Stomach smooth muscle (tissue), 2 donors: ENCODE measurements around the gene POLR3H.
A peak's percentile ranks its signal among the peaks of the same experiment; 100 is the strongest.
"Not testable (repeated sequence)": the region's sequence is repeated elsewhere in the genome, so short reads cannot be mapped to it uniquely, and the experiment has no call there.

Experiments
- H3K27ac ChIP-seq: one replicate; pipeline ENCODE4 v1.7.0; 2013; ENCODE audit warnings: mild to moderate bottlenecking, low read length, inconsistent platforms
- H3K27me3 ChIP-seq, 2 donors: one replicate each; pipeline ENCODE4 v1.7.0; 2013; ENCODE audit warnings: low read length in 2 of 2; ENCODE audit not compliant: insufficient read depth in 2 of 2, control insufficient read depth in 1 of 2
- H3K36me3 ChIP-seq, 2 donors: one replicate each; pipeline ENCODE4 v1.7.0; 2013; ENCODE audit warnings: low read length in 2 of 2; ENCODE audit not compliant: control insufficient read depth in 2 of 2, insufficient read depth in 2 of 2
- H3K4me1 ChIP-seq: one replicate; pipeline ENCODE4 v1.7.0; 2013; ENCODE audit warnings: low read length; ENCODE audit not compliant: control insufficient read depth, insufficient read depth
- H3K4me3 ChIP-seq, 2 donors: one replicate each; pipeline ENCODE4 v1.7.0; 2013; ENCODE audit warnings: low read length in 2 of 2
- H3K9ac ChIP-seq, 2 donors: one replicate each; pipeline ENCODE4 v1.7.0; 2013; ENCODE audit warnings: low read length in 2 of 2, mild to moderate bottlenecking in 1 of 2
- H3K9me3 ChIP-seq, 2 donors: one replicate each; pipeline ENCODE4 v1.7.0; 2013; ENCODE audit warnings: low read length in 2 of 2; ENCODE audit not compliant: control insufficient read depth in 2 of 2
- donor health status: healthy.
- donor health status: Pancreatic carcinoma.

POLR3H gene

GRCh38 chr22:41578114-41578513 is 33.8 kb upstream of the POLR3H start:
- Histone ChIP-seq H3K4me1 (peaks cover 12% of the 10 kb centered on the region), H3K4me3 (no peak overlapping the region), H3K9me3 (no peaks in the 10 kb centered on the region), H3K27me3 (no peaks in the 10 kb centered on the region), H3K9ac (no peak overlapping the region), H3K36me3 (peaks cover 18 to 27% of the 10 kb centered on the region in 2 donors), H3K27ac (no peak overlapping the region)

GRCh38 chr22:41576877-41577276 is 32.6 kb upstream of the POLR3H start:
- H3K4me1 ChIP-seq: peaks cover 12% of the 10 kb centered on the region
- H3K27me3 ChIP-seq: no peaks in the 10 kb centered on the region
- no peaks in the 10 kb centered on the region for H3K9me3 ChIP-seq
- H3K36me3 ChIP-seq: peaks cover 18% of the 10 kb centered on the region in 2 donors
- H3K27ac ChIP-seq: no peak overlapping the region
- no peak overlapping the region for H3K4me3 ChIP-seq
- no peak overlapping the region for H3K9ac ChIP-seq

- H3K27ac ChIP-seq: no peak overlapping the region
- peaks cover 18% of the 10 kb centered on the region in 2 donors for H3K36me3 ChIP-seq
Measured at GRCh38 chr22:41575533-41575932, 31.3 kb upstream of the POLR3H start.

GRCh38 chr22:41574847-41575381 is 30.6 kb upstream of the POLR3H start:
- H3K36me3 ChIP-seq: peaks cover 14 to 18% of the 10 kb centered on the region in 2 donors
- H3K9ac ChIP-seq: no peak overlapping the region
- H3K9me3 ChIP-seq: no peaks in the 10 kb centered on the region
- peaks cover 12% of the 10 kb centered on the region for H3K4me1 ChIP-seq
- peak overlapping the region in 1 of 2 donors; percentile 3 for H3K4me3 ChIP-seq
- H3K27ac ChIP-seq: no peak overlapping the region
- H3K27me3 ChIP-seq: no peaks in the 10 kb centered on the region

More at GRCh38 chr22:41575533-41575932, 31.3 kb upstream of the POLR3H start:
- H3K9me3 ChIP-seq: no peaks in the 10 kb centered on the region
- H3K9ac ChIP-seq: no peak overlapping the region
- no peak overlapping the region for H3K4me3 ChIP-seq
- H3K4me1 ChIP-seq: peaks cover 12% of the 10 kb centered on the region
- no peaks in the 10 kb centered on the region for H3K27me3 ChIP-seq

GRCh38 chr22:41573677-41574076 is 29.4 kb upstream of the POLR3H start:
- no peaks in the 10 kb centered on the region for H3K9me3 ChIP-seq
- no peak overlapping the region for H3K4me3 ChIP-seq
- no peak overlapping the region for H3K9ac ChIP-seq
- H3K27me3 ChIP-seq: no peaks in the 10 kb centered on the region
- no peak overlapping the region for H3K27ac ChIP-seq
- peaks cover 12% of the 10 kb centered on the region for H3K4me1 ChIP-seq
- H3K36me3 ChIP-seq: peaks cover 8 to 12% of the 10 kb centered on the region in 2 donors

- H3K27me3 ChIP-seq: not testable (repeated sequence)
Measured at GRCh38 chr22:41572305-41572704, 28.0 kb upstream of the POLR3H start.

GRCh38 chr22:41571786-41572185 is 27.5 kb upstream of the POLR3H start:
- Histone ChIP-seq H3K36me3 (peaks cover 0 to 3% of the 10 kb centered on the region in 2 donors), H3K27me3 (no peaks in the 10 kb centered on the region), H3K27ac (no peak overlapping the region), H3K9me3 (no peaks in the 10 kb centered on the region), H3K4me1 (peaks cover 14% of the 10 kb centered on the region), H3K4me3 (no peak overlapping the region), H3K9ac (no peak overlapping the region)

More at GRCh38 chr22:41572305-41572704, 28.0 kb upstream of the POLR3H start:
- not testable (repeated sequence) for H3K9me3 ChIP-seq, H3K9ac ChIP-seq, H3K27ac ChIP-seq, H3K4me3 ChIP-seq, H3K36me3 ChIP-seq
- H3K4me1 ChIP-seq: peaks cover 13% of the 10 kb centered on the region

GRCh38 chr22:41570221-41570620 is 26.0 kb upstream of the POLR3H start:
- no peaks in the 10 kb centered on the region for H3K27me3 ChIP-seq
- H3K4me1 ChIP-seq: peaks cover 10% of the 10 kb centered on the region
- H3K36me3 ChIP-seq: no peaks in the 10 kb centered on the region
- H3K9ac ChIP-seq: no peak overlapping the region
- no peak overlapping the region for H3K27ac ChIP-seq
- no peaks in the 10 kb centered on the region for H3K9me3 ChIP-seq
- H3K4me3 ChIP-seq: no peak overlapping the region

- H3K9ac ChIP-seq: no peak overlapping the region
- H3K4me1 ChIP-seq: peaks cover 3% of the 10 kb centered on the region
- H3K36me3 ChIP-seq: no peaks in the 10 kb centered on the region
- no peak overlapping the region for H3K27ac ChIP-seq
- H3K4me3 ChIP-seq: no peak overlapping the region
- no peaks in the 10 kb centered on the region for H3K27me3 ChIP-seq
- no peaks in the 10 kb centered on the region for H3K9me3 ChIP-seq
Measured at GRCh38 chr22:41568811-41569210, 24.5 kb upstream of the POLR3H start.

- Histone ChIP-seq H3K36me3 (no peaks in the 10 kb centered on the region), H3K27ac (no peak overlapping the region)
Measured at GRCh38 chr22:41567512-41567768, 23.2 kb upstream of the POLR3H start.

GRCh38 chr22:41565403-41566054 is 21.3 kb upstream of the POLR3H start:
- Histone ChIP-seq H3K4me1 (peaks cover 27% of the 10 kb centered on the region), H3K27me3 (no peaks in the 10 kb centered on the region), H3K4me3 (no peak overlapping the region), H3K9ac (no peak overlapping the region), H3K36me3 (no peaks in the 10 kb centered on the region), H3K27ac (no peak overlapping the region), H3K9me3 (no peaks in the 10 kb centered on the region)

More at GRCh38 chr22:41567512-41567768, 23.2 kb upstream of the POLR3H start:
- no peaks in the 10 kb centered on the region for H3K27me3 ChIP-seq
- H3K9ac ChIP-seq: no peak overlapping the region
- no peak overlapping the region for H3K4me3 ChIP-seq
- H3K4me1 ChIP-seq: peaks cover 12% of the 10 kb centered on the region
- no peaks in the 10 kb centered on the region for H3K9me3 ChIP-seq
